Glutamatergic neuron (in vitro differentiated cells): ENCODE measurements around the gene LRRIQ4. TPM values are rescaled to one million over a fixed set of nuclear protein-coding genes. Genes with fewer than 3 reads are reported as not detected.

Experiments used
- DNase-seq: peaks from one replicate; pipeline ENCODE4 v3.0.0; 2022
- H3K27ac Mint-ChIP-seq: one replicate; pipeline ENCODE4 v1.8.0; 2020; ENCODE audit warnings: mild to moderate bottlenecking, mixed read lengths, inconsistent platforms; ENCODE audit not compliant: unreplicated experiment
- H3K27me3 Mint-ChIP-seq: one replicate; pipeline ENCODE4 v1.8.0; 2020; ENCODE audit warnings: mild to moderate bottlenecking, moderate library complexity, mixed read lengths, inconsistent platforms; ENCODE audit not compliant: unreplicated experiment
- H3K36me3 Mint-ChIP-seq: one replicate; pipeline ENCODE4 v1.8.0; 2020; ENCODE audit warnings: mild to moderate bottlenecking, mixed read lengths, inconsistent platforms; ENCODE audit not compliant: unreplicated experiment
- H3K4me1 Mint-ChIP-seq: one replicate; pipeline ENCODE4 v1.8.0; 2020; ENCODE audit warnings: mild to moderate bottlenecking, low read depth, mixed read lengths, inconsistent platforms; ENCODE audit not compliant: unreplicated experiment
- H3K4me3 Mint-ChIP-seq: one replicate; pipeline ENCODE4 v1.8.0; 2020; ENCODE audit warnings: mild to moderate bottlenecking, mixed read lengths, inconsistent platforms; ENCODE audit not compliant: unreplicated experiment
- H3K9me3 Mint-ChIP-seq: one replicate; pipeline ENCODE4 v1.8.0; 2020; ENCODE audit warnings: mild to moderate bottlenecking, moderate library complexity, mixed read lengths, inconsistent platforms; ENCODE audit not compliant: unreplicated experiment
- CTCF ChIP-seq: fragments of 200-600 bp; sonication (generic); IDR thresholded peaks from one replicate; pipeline ENCODE4 v1.5.0; 2021; ENCODE audit not compliant: partially characterized antibody, unreplicated experiment
- total RNA-seq: library from RNA; stranded (reverse); fragmentation: NEBNext Ultra II Directional; extraction: Animal tissue kit (Norgen Biotek cat#: 25700); gene quantifications from one replicate; pipeline ENCODE4 v1.2.1, GENCODE V29; 2021; ENCODE audit not compliant: unreplicated experiment

The LRRIQ4 gene
- total RNA-seq, 1 donor from 2014 or later, result 0.29 TPM

- Mint-ChIP-seq H3K27me3 (no peaks in the 10 kb centered on the region), H3K4me1 (no peaks in the 10 kb centered on the region), H3K36me3 (no peaks in the 10 kb centered on the region), H3K4me3 (no peak overlapping the region), H3K27ac (no peak overlapping the region), H3K9me3 (peaks cover 2% of the 10 kb centered on the region)
- no peak for TF ChIP-seq CTCF
- no peak for DNase-seq
These were observed 67.3 kb downstream of the LRRIQ4 start for GRCh38 chr3:169879845-169880575.

GRCh38 chr3:169880576-169881250 is 68.0 kb downstream of the LRRIQ4 start:
- Mint-ChIP-seq H3K4me3 (no peak overlapping the region), H3K27me3 (no peaks in the 10 kb centered on the region), H3K36me3 (no peaks in the 10 kb centered on the region), H3K4me1 (no peaks in the 10 kb centered on the region), H3K27ac (no peak overlapping the region), H3K9me3 (peaks cover under 1% of the 10 kb centered on the region)
- no peak for TF ChIP-seq CTCF
- DNase-seq, result no peak

GRCh38 chr3:169886671-169887070 is 74.0 kb downstream of the LRRIQ4 start:
- no peaks in the 10 kb centered on the region for H3K9me3 Mint-ChIP-seq
- DNase-seq, result no peak
- H3K4me1 Mint-ChIP-seq, result no peaks in the 10 kb centered on the region
- H3K27ac Mint-ChIP-seq, result no peak overlapping the region
- H3K27me3 Mint-ChIP-seq, result no peaks in the 10 kb centered on the region
- no peak for TF ChIP-seq CTCF
- H3K36me3 Mint-ChIP-seq, result no peaks in the 10 kb centered on the region
- no peak overlapping the region for H3K4me3 Mint-ChIP-seq

Other genes with a start within 250 kb of the LRRIQ4 start
- not detected for gene MECOM, start 149.2 kb upstream of the LRRIQ4 start, total RNA-seq
- 6.4 TPM for gene TERC, start 47.8 kb upstream of the LRRIQ4 start, total RNA-seq
- 1.8 TPM for gene ACTRT3, start 43.3 kb upstream of the LRRIQ4 start, total RNA-seq
- 13.9 TPM for gene MYNN, start 39.5 kb upstream of the LRRIQ4 start, total RNA-seq
- gene LRRC34, start within 50 bp of the LRRIQ4 start, total RNA-seq, result 3.6 TPM
- gene LRRC31, start 57.1 kb downstream of the LRRIQ4 start, total RNA-seq, result not detected
- not detected for gene SAMD7, start 98.7 kb downstream of the LRRIQ4 start, total RNA-seq
- 75.5 TPM for gene SEC62, start 153.9 kb downstream of the LRRIQ4 start, total RNA-seq
- gene GPR160, start 225.1 kb downstream of the LRRIQ4 start, total RNA-seq, result not detected